HK-2 (cell line): ENCODE results near the gene TCAF1.
"Not testable (repeated sequence)": the region's sequence is repeated elsewhere in the genome, so short reads cannot be mapped to it uniquely, and the experiment has no call there.

Source experiments
- DNase-seq: peaks from one replicate; pipeline ENCODE4 v3.0.0-alpha.2; 2018; ENCODE audit not compliant: unreplicated experiment

Gene TCAF1

GRCh38 chr7:143855443-143855842 is 46.5 kb downstream of the TCAF1 start:
- DNase-seq: not testable (repeated sequence)

GRCh38 chr7:143850682-143851081 is 51.3 kb downstream of the TCAF1 start:
- no peak for DNase-seq

GRCh38 chr7:143849785-143850479 is 52.0 kb downstream of the TCAF1 start:
- no peak for DNase-seq

GRCh38 chr7:143848192-143848591 is 53.8 kb downstream of the TCAF1 start:
- DNase-seq: no peak

GRCh38 chr7:143846692-143847091 is 55.3 kb downstream of the TCAF1 start:
- DNase-seq: no peak

- not testable (repeated sequence) for DNase-seq
These were observed 60.3 kb downstream of the TCAF1 start for GRCh38 chr7:143841696-143842095.

GRCh38 chr7:143840062-143840461 is 61.9 kb downstream of the TCAF1 start:
- DNase-seq: not testable (repeated sequence)

GRCh38 chr7:143837223-143837622 is 64.8 kb downstream of the TCAF1 start:
- not testable (repeated sequence) for DNase-seq

- DNase-seq: not testable (repeated sequence)
These were observed 65.4 kb downstream of the TCAF1 start for GRCh38 chr7:143836622-143837021.

- DNase-seq: not testable (repeated sequence)
These were observed 65.9 kb downstream of the TCAF1 start for GRCh38 chr7:143836088-143836487.

- not testable (repeated sequence) for DNase-seq
These were observed 75.4 kb downstream of the TCAF1 start for GRCh38 chr7:143826578-143826977.

- DNase-seq: not testable (repeated sequence)
These were observed 77.5 kb downstream of the TCAF1 start for GRCh38 chr7:143824295-143825135.

- DNase-seq: not testable (repeated sequence)
These were observed 78.2 kb downstream of the TCAF1 start for GRCh38 chr7:143823634-143824294.

GRCh38 chr7:143821392-143822277 is 80.3 kb downstream of the TCAF1 start:
- not testable (repeated sequence) for DNase-seq

- not testable (repeated sequence) for DNase-seq
These were observed 84.1 kb downstream of the TCAF1 start for GRCh38 chr7:143817873-143818272.

- DNase-seq: not testable (repeated sequence)
These were observed 85.4 kb downstream of the TCAF1 start for GRCh38 chr7:143816471-143817133.

- DNase-seq: not testable (repeated sequence)
These were observed 91.3 kb downstream of the TCAF1 start for GRCh38 chr7:143810639-143811038.

- not testable (repeated sequence) for DNase-seq
These were observed 95.3 kb downstream of the TCAF1 start for GRCh38 chr7:143806664-143807071.
